ENCODE results near the gene LRRN2. TPM values are rescaled to one million over a fixed set of nuclear protein-coding genes. Genes with fewer than 3 reads are reported as not detected.

Gene LRRN2
- total RNA-seq, 2 donors from 2014 or later, result 11.4 to 16.2 TPM

- H3K27me3 Mint-ChIP-seq (ENCODE audit: insufficient read depth), result no peaks in the 10 kb centered on the region
- peaks cover 36% of the 10 kb centered on the region for H3K4me1 Mint-ChIP-seq
- Histone ChIP-seq H3K36me3 (ENCODE audit: control insufficient read depth, insufficient read depth, low read length) (no peaks in the 10 kb centered on the region), H3K4me1 (ENCODE audit: control insufficient read depth, insufficient read depth, low read length) (peaks cover 7% of the 10 kb centered on the region), H3K27ac (ENCODE audit: low read depth, low read length) (no peak overlapping the region), H3K9ac (ENCODE audit: extremely low read depth, low read length, poor library complexity, severe bottlenecking) (no peak overlapping the region), H3K9me3 (ENCODE audit: control insufficient read depth, low read length) (no peaks in the 10 kb centered on the region), H3K4me3 (ENCODE audit: low read length) (no peak overlapping the region), H3K27me3 (ENCODE audit: control insufficient read depth, insufficient read depth, low read length, poor library complexity, severe bottlenecking) (no peaks in the 10 kb centered on the region)
- no peak for DNase-seq
- no peaks in the 10 kb centered on the region for H3K9me3 Mint-ChIP-seq
- no peaks in the 10 kb centered on the region for H3K36me3 Mint-ChIP-seq (ENCODE audit: low read depth)
- no peak for TF ChIP-seq CTCF (conservative IDR thresholded peaks at IDR 0.05)
- no peak overlapping the region for H3K27ac Mint-ChIP-seq
- WGBS, 2 experiments (ENCODE audit: insufficient coverage in 1 of 2, insufficient read length in 1 of 2), result 88 to 100% methylated on average over 1 to 6 of the region's 6 CpGs
- H3K4me3 Mint-ChIP-seq, result no peak overlapping the region
These were observed 35.6 kb downstream of the LRRN2 start for GRCh38 chr1:204649721-204650521.

- no peak overlapping the region for H3K27ac ChIP-seq (ENCODE audit: low read depth, low read length)
- TF ChIP-seq CTCF (conservative IDR thresholded peaks at IDR 0.05), result no peak
- Mint-ChIP-seq H3K27me3 (ENCODE audit: insufficient read depth) (no peaks in the 10 kb centered on the region), H3K27ac (no peak overlapping the region), H3K9me3 (no peaks in the 10 kb centered on the region), H3K4me1 (peaks cover 36% of the 10 kb centered on the region), H3K4me3 (no peak overlapping the region), H3K36me3 (ENCODE audit: low read depth) (no peaks in the 10 kb centered on the region)
- H3K4me3 ChIP-seq (ENCODE audit: low read length), result no peak overlapping the region
- H3K9me3 ChIP-seq (ENCODE audit: control insufficient read depth, low read length), result no peaks in the 10 kb centered on the region
- no peak for DNase-seq
- H3K4me1 ChIP-seq (ENCODE audit: control insufficient read depth, insufficient read depth, low read length), result peaks cover 7% of the 10 kb centered on the region
- no peaks in the 10 kb centered on the region for H3K27me3 ChIP-seq (ENCODE audit: control insufficient read depth, insufficient read depth, low read length, poor library complexity, severe bottlenecking)
- H3K36me3 ChIP-seq (ENCODE audit: control insufficient read depth, insufficient read depth, low read length), result no peaks in the 10 kb centered on the region
- 92 to 94% methylated on average over 3 to 4 of the region's 4 CpGs for WGBS, 2 experiments (ENCODE audit: insufficient coverage in 1 of 2, insufficient read length in 1 of 2)
- no peak overlapping the region for H3K9ac ChIP-seq (ENCODE audit: extremely low read depth, low read length, poor library complexity, severe bottlenecking)
These were observed 37.0 kb downstream of the LRRN2 start for GRCh38 chr1:204648576-204648975.

DNA sequence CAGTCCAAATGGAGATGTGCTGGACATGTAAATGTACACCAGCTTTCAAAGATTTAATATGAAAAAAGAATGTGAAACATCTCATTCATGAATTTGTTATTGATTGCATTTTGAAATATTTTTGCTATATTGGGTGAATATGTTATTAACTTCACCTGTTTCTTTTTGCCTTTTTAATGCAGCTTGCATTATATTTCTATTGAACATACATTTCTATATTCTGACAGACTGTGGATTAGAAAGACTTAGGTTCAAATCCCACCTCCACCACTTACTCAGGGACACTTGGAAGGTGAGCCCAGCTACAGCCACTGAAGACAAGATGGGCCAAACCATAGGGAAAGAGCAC is 37.8 kb downstream of the LRRN2 start:
- Mint-ChIP-seq H3K4me3 (no peak overlapping the region), H3K4me1 (peaks cover 34% of the 10 kb centered on the region), H3K36me3 (ENCODE audit: low read depth) (no peaks in the 10 kb centered on the region), H3K27ac (peak overlapping the region; percentile 39), H3K27me3 (ENCODE audit: insufficient read depth) (no peaks in the 10 kb centered on the region), H3K9me3 (no peaks in the 10 kb centered on the region)
- Histone ChIP-seq H3K9ac (ENCODE audit: extremely low read depth, low read length, poor library complexity, severe bottlenecking) (no peak overlapping the region), H3K9me3 (ENCODE audit: control insufficient read depth, low read length) (no peaks in the 10 kb centered on the region), H3K27me3 (ENCODE audit: control insufficient read depth, insufficient read depth, low read length, poor library complexity, severe bottlenecking) (no peaks in the 10 kb centered on the region), H3K27ac (ENCODE audit: low read depth, low read length) (no peak overlapping the region), H3K4me1 (ENCODE audit: control insufficient read depth, insufficient read depth, low read length) (peaks cover 5% of the 10 kb centered on the region), H3K4me3 (ENCODE audit: low read length) (no peak overlapping the region), H3K36me3 (ENCODE audit: control insufficient read depth, insufficient read depth, low read length) (no peaks in the 10 kb centered on the region)
- no peak for TF ChIP-seq CTCF (conservative IDR thresholded peaks at IDR 0.05)
- no peak for DNase-seq
